Chondrocyte (in vitro differentiated cells): ENCODE results near the gene TNS4. TPM values are rescaled to one million over a fixed set of nuclear protein-coding genes. Genes with fewer than 3 reads are reported as not detected.
A peak's percentile ranks its signal among the peaks of the same experiment; 100 is the strongest.

Source experiments
- DNase-seq: peaks from one replicate; pipeline ENCODE4 v3.0.0; 2021; ENCODE audit warnings: mixed read lengths, low spot score
- H3K27ac Mint-ChIP-seq: one replicate; pipeline ENCODE4 v1.8.0; 2021; ENCODE audit warnings: mild to moderate bottlenecking, moderate library complexity, mixed read lengths; ENCODE audit not compliant: unreplicated experiment
- H3K27me3 Mint-ChIP-seq: 2 replicates; pipeline ENCODE4 v1.8.0; 2021; ENCODE audit warnings: low read depth, mixed read lengths
- H3K36me3 Mint-ChIP-seq: 2 replicates; pipeline ENCODE4 v1.8.0; 2021; ENCODE audit warnings: low read depth, mixed read lengths
- H3K4me1 Mint-ChIP-seq: 2 replicates; pipeline ENCODE4 v1.8.0; 2021; ENCODE audit warnings: low read depth, mild to moderate bottlenecking, mixed read lengths
- H3K4me3 Mint-ChIP-seq: one replicate; pipeline ENCODE4 v1.8.0; 2021; ENCODE audit warnings: mild to moderate bottlenecking, moderate library complexity, mixed read lengths; ENCODE audit not compliant: unreplicated experiment
- H3K9me3 Mint-ChIP-seq: 2 replicates; pipeline ENCODE4 v1.8.0; 2021; ENCODE audit warnings: low read depth, mixed read lengths
- total RNA-seq: library from RNA; stranded (reverse); gene quantifications from 3 replicates; pipeline ENCODE4 v1.2.1, GENCODE V29; 2021
- TF ChIP-seq, protein P1 (sequence below): fragments of 200-600 bp; sonication (generic); IDR thresholded peaks from 2 replicates; pipeline ENCODE4 v1.5.0; 2021; ENCODE audit warnings: antibody characterized with exemption, mild to moderate bottlenecking, moderate library complexity

The TNS4 gene
- total RNA-seq, 1 donor from 2014 or later, result not detected

DNA sequence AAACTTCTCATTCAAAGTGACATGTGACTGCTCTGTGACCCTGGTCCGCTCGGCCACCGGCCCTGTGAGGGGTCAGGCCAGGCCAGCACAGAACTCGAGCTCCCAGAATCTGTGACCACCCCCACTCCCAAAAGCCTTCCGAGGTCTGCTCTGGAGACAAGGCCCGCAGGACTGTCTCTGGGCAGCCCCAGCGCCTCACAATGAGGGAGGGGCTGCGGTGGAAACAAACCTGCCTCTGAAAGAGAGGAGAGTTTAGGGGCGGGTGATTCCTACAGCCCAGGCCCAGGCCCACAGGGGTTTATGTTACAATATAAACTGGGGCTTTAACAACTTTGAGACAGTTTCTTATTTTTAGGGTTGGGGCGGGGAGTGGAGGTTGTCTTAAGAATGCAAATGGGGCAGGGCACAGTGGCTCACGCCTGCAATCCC, 38.3 kb downstream of the TNS4 start:
- Mint-ChIP-seq H3K9me3 (no peaks in the 10 kb centered on the region), H3K27me3 (no peaks in the 10 kb centered on the region), H3K36me3 (no peaks in the 10 kb centered on the region), H3K4me1 (peaks cover 34% of the 10 kb centered on the region), H3K27ac (peak overlapping the region; percentile 49), H3K4me3 (no peak overlapping the region)
- TF ChIP-seq, protein P1, sequence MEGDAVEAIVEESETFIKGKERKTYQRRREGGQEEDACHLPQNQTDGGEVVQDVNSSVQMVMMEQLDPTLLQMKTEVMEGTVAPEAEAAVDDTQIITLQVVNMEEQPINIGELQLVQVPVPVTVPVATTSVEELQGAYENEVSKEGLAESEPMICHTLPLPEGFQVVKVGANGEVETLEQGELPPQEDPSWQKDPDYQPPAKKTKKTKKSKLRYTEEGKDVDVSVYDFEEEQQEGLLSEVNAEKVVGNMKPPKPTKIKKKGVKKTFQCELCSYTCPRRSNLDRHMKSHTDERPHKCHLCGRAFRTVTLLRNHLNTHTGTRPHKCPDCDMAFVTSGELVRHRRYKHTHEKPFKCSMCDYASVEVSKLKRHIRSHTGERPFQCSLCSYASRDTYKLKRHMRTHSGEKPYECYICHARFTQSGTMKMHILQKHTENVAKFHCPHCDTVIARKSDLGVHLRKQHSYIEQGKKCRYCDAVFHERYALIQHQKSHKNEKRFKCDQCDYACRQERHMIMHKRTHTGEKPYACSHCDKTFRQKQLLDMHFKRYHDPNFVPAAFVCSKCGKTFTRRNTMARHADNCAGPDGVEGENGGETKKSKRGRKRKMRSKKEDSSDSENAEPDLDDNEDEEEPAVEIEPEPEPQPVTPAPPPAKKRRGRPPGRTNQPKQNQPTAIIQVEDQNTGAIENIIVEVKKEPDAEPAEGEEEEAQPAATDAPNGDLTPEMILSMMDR, result no peak
- no peak for DNase-seq

DNA sequence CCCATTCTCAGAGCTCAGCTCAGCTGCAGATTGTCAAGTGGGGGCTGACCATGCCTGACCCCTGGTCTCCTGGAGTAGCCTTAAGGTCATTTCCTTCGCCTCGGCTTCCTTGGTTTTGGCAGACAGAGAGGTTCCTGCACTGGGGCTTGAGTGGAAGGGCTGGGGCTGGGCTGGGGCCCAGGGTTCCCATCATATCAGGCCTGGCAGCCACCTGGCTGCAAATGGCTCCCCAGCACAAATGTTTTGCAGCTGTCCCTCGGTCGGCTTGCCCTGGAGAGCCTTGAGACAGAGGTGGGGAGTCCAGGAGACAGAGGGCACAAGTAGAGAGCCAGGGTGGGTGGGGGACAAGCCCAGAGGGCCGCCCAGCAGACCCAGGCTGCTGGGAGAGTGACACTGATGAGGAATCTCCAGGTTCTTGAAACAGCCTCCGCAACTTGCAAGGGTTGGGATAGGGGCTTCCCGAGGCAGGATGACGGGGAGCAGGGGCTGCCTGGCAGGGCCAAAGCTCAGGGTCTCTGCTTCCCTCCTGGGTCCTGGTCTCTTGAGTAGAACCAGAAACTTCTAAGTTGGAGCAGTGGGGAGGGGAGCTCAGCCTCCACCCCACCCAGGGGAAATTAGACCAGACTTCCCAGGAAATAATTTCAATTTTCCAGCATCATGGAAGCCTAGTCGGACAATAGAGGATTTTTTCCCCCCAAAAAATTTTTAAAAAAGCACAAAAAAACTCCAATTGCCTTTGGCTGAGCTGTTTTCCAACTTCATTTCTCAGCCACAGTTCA, 38.9 kb downstream of the TNS4 start:
- TF ChIP-seq, protein P1, result no peak
- Mint-ChIP-seq H3K36me3 (peaks cover 2% of the 10 kb centered on the region), H3K4me1 (peaks cover 40% of the 10 kb centered on the region), H3K27ac (peak overlapping the region; percentile 32), H3K9me3 (no peaks in the 10 kb centered on the region), H3K4me3 (no peak overlapping the region), H3K27me3 (no peaks in the 10 kb centered on the region)
- DNase-seq, result no peak

DNA sequence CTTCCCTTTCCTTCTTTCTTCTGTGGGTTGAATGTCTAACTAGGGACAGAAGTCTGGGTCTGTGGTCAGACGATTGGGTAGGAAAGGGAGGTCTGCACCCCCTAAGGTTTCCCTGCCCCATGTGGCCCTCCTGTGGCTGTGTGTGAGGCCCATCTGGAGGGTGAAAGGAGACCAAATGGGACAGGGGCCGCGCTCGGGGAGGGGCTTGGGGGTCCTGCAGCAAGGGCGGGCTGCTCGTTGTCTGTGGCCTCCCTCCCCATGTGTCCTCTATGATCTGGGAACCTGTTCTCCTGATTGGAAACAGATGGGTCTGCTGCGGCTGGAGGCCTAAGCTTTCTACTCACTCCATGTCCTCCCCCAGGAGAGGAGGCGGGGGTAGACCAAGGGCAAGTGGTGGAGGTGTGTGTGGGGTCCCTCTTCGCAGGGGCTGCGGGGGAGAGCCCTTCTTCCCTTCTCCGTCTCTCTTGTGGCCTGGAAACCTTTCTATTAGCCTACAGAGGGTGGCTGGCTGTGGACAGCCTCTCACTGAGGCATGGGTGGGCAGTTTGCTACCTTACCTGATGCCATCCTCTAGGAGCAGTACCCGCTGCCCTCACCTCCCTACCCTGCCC, 39.6 kb downstream of the TNS4 start:
- TF ChIP-seq, protein P1, result no peak
- H3K27me3 Mint-ChIP-seq, result no peaks in the 10 kb centered on the region
- H3K4me1 Mint-ChIP-seq, result peaks cover 47% of the 10 kb centered on the region
- no peaks in the 10 kb centered on the region for H3K9me3 Mint-ChIP-seq
- no peak overlapping the region for H3K4me3 Mint-ChIP-seq
- H3K27ac Mint-ChIP-seq, result no peak overlapping the region
- no peak for DNase-seq
- H3K36me3 Mint-ChIP-seq, result peaks cover 5% of the 10 kb centered on the region

DNA sequence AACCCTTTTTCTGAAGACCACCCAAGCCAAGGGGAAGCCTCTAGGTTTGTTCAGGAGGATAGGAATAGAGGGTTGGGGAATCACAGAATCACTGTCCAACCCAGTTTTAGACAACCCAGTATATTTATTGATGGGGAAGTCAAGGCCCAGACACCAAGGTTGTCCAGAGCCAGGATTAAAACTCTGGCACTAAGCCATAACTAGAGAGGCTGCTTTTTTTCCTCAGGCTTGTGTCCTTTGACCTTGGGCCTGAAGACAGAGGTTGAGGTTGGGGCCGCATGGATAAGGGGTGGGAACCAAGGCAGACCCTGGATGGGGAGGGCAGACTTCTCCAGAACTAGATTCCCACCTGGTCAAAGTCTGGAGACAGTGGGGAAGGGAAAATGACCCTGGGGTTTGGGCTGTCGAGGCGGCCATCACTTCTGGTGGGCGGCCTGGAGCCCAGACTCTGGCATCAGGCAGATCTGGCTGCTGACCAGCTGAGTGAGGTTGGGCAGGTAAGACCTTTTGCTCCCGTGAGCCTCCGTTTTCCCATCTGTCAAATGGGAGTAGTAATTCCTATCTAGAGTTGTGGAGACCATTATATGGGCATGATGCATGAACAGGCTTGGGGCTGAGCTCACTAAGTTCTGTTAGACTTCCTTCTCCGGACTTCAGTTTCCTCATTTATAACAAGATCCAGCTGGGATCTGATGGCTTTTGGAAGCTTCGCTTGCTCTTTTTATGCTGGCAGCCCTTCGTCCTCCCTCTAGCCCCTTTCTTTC, 40.3 kb downstream of the TNS4 start:
- Mint-ChIP-seq H3K27me3 (no peaks in the 10 kb centered on the region), H3K9me3 (no peaks in the 10 kb centered on the region), H3K4me3 (no peak overlapping the region), H3K27ac (no peak overlapping the region), H3K4me1 (peaks cover 51% of the 10 kb centered on the region), H3K36me3 (peaks cover 8% of the 10 kb centered on the region)
- no peak for DNase-seq
- TF ChIP-seq, protein P1, result no peak

DNA sequence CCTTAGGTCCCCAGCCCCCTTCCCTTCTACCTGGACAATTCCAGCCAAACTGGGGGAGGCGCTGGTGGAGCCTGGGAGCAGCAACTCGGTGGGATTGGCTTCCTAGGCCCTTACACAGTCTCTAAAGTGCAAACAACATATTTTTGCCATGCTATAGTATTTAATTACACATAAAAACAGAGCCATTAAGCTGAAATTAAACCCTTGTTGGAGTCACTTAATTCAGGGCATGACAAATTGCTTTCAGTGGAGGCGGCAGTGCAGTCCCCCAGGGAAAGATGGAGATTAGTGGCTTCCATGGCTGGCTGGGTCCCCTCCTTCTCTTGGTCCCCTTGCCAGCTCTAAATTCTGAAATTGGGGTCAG, 40.8 kb downstream of the TNS4 start:
- H3K4me3 Mint-ChIP-seq, result no peak overlapping the region
- H3K36me3 Mint-ChIP-seq, result peaks cover 14% of the 10 kb centered on the region
- no peak overlapping the region for H3K27ac Mint-ChIP-seq
- H3K27me3 Mint-ChIP-seq, result no peaks in the 10 kb centered on the region
- H3K9me3 Mint-ChIP-seq, result no peaks in the 10 kb centered on the region
- H3K4me1 Mint-ChIP-seq, result peaks cover 56% of the 10 kb centered on the region
- DNase-seq, result no peak
- TF ChIP-seq, protein P1, result no peak
